IMR-90 (cell line): ENCODE results near the gene TNNT1. TPM values are rescaled to one million over a fixed set of nuclear protein-coding genes. Genes with fewer than 3 reads are reported as not detected.

ENCODE experiments used
- ATAC-seq: fragments of 200-7000 bp; cut with Tn5 transposase; 2 replicates; pipeline ENCODE4 v1.9.1; 2020; ENCODE audit warnings: low read depth, mild to moderate bottlenecking, moderate library complexity
- BruUV-seq: library from RNA; stranded (reverse); fragments of 400-500 nt; replicated peaks from 2 replicates; lab custom pipeline; 2021; lab: Mats Ljungman, UMichigan
- CTCF ChIA-PET: fragments of 300-600 bp; formaldehyde crosslinking; extraction: SDS; loops from one replicate; lab custom pipeline; 2021; ENCODE audit warnings: antibody characterized with exemption; lab: Yijun Ruan, JAX
- POLR2A ChIA-PET: fragments of 300-600 bp; sonication (Branson Sonifier 250); formaldehyde crosslinking; loops from one replicate; lab custom pipeline; 2022; ENCODE audit warnings: antibody characterized with exemption; ENCODE audit not compliant: unreplicated experiment; lab: Charles Lee
- DNase-seq: peaks from one replicate; pipeline ENCODE4 v3.0.0; 2013
- H2AFZ ChIP-seq: replicated peaks from 2 replicates; pipeline ENCODE3; 2013; ENCODE audit warnings: low read length, mild to moderate bottlenecking; ENCODE audit not compliant: poor library complexity
- H2AK5ac ChIP-seq: 2 replicates; pipeline ENCODE4 v1.6.1; 2013; ENCODE audit warnings: low read depth, low read length, inconsistent platforms
- H2AK9ac ChIP-seq: replicated peaks from 2 replicates; pipeline ENCODE3; 2013; ENCODE audit warnings: mild to moderate bottlenecking, low read depth, low read length, moderate library complexity; ENCODE audit not compliant: poor library complexity
- H2BK120ac ChIP-seq: 2 replicates; pipeline ENCODE4 v1.6.1; 2013; ENCODE audit warnings: low read depth, low read length, inconsistent platforms
- H2BK15ac ChIP-seq: 3 replicates; pipeline ENCODE4 v1.6.1; 2013; ENCODE audit warnings: low read depth, low read length, inconsistent platforms
- H2BK20ac ChIP-seq: 2 replicates; pipeline ENCODE4 v1.6.1; 2013; ENCODE audit warnings: low read depth, mild to moderate bottlenecking, inconsistent platforms, low read length, moderate library complexity
- H2BK5ac ChIP-seq: 2 replicates; pipeline ENCODE4 v1.6.1; 2013; ENCODE audit warnings: mild to moderate bottlenecking, low read depth, low read length, inconsistent platforms; ENCODE audit not compliant: poor library complexity, severe bottlenecking
- H3K14ac ChIP-seq: replicated peaks from 2 replicates; pipeline ENCODE4 v1.6.1; 2013; ENCODE audit warnings: low read depth, low read length, inconsistent platforms
- H3K18ac ChIP-seq: 2 replicates; pipeline ENCODE4 v1.6.1; 2013; ENCODE audit warnings: low read depth, low read length, control low read depth
- H3K23ac ChIP-seq: 2 replicates; pipeline ENCODE4 v1.6.1; 2013; ENCODE audit warnings: low read depth, low read length, inconsistent platforms
- H3K27ac ChIP-seq: 2 replicates; pipeline ENCODE4 v1.5.1; 2013; ENCODE audit warnings: mild to moderate bottlenecking, control low read depth, low read length; ENCODE audit not compliant: insufficient read depth
- H3K27me3 ChIP-seq: 2 replicates; pipeline ENCODE4 v1.6.1; 2013; ENCODE audit warnings: low read length; ENCODE audit not compliant: control insufficient read depth, insufficient read depth
- H3K36me3 ChIP-seq: 2 replicates; pipeline ENCODE4 v1.6.1; 2013; ENCODE audit warnings: low read length, mixed read lengths; ENCODE audit not compliant: control insufficient read depth, insufficient read depth
- H3K4ac ChIP-seq: 2 replicates; pipeline ENCODE4 v1.6.1; 2013; ENCODE audit warnings: low read depth, low read length, inconsistent platforms
- H3K4me1 ChIP-seq: 2 replicates; pipeline ENCODE4 v1.6.1; 2013; ENCODE audit warnings: low read length, mixed read lengths; ENCODE audit not compliant: control insufficient read depth, insufficient read depth
- H3K4me2 ChIP-seq: 2 replicates; pipeline ENCODE4 v1.6.1; 2013; ENCODE audit warnings: low read depth, mild to moderate bottlenecking, control low read depth, low read length, moderate library complexity
- H3K4me3 ChIP-seq: 2 replicates; pipeline ENCODE4 v1.5.1; 2013; ENCODE audit warnings: low read depth, mild to moderate bottlenecking, control low read depth, low read length, moderate library complexity; ENCODE audit not compliant: insufficient read depth
- H3K56ac ChIP-seq: 2 replicates; pipeline ENCODE4 v1.6.1; 2013; ENCODE audit warnings: low read length, inconsistent platforms; ENCODE audit not compliant: insufficient read depth; ENCODE audit errors: extremely low read depth
- H3K79me1 ChIP-seq, 2 experiments: 2 replicates each; pipeline ENCODE4 v1.6.1; 2013; ENCODE audit warnings: low read length in 2 of 2, inconsistent platforms in 1 of 2, low read depth in 1 of 2
- H3K9ac ChIP-seq: 2 replicates; pipeline ENCODE4 v1.6.1; 2013; ENCODE audit warnings: low read depth, low read length, control low read depth
- H3K9me1 ChIP-seq: 2 replicates; pipeline ENCODE4 v1.6.1; 2013; ENCODE audit warnings: low read length, inconsistent platforms; ENCODE audit not compliant: insufficient read depth
- H3K9me3 ChIP-seq: 2 replicates; pipeline ENCODE4 v1.6.1; 2013; ENCODE audit warnings: low read length; ENCODE audit not compliant: control insufficient read depth, insufficient read depth
- H4K20me1 ChIP-seq: 2 replicates; pipeline ENCODE4 v1.6.1; 2013; ENCODE audit warnings: low read length, inconsistent platforms; ENCODE audit not compliant: insufficient read depth
- H4K5ac ChIP-seq: 2 replicates; pipeline ENCODE4 v1.6.1; 2013; ENCODE audit warnings: mild to moderate bottlenecking, low read depth, low read length, control low read depth
- H4K8ac ChIP-seq, 2 experiments: 2 replicates each; pipeline ENCODE4 v1.6.1; 2013; ENCODE audit warnings: low read depth in 2 of 2, low read length in 2 of 2, control low read depth in 1 of 2, inconsistent platforms in 1 of 2
- H4K91ac ChIP-seq: 2 replicates; pipeline ENCODE4 v1.6.1; 2013; ENCODE audit warnings: low read depth, low read length, inconsistent platforms; ENCODE audit not compliant: insufficient read depth
- BHLHE40 ChIP-seq: fragments of 150-350 bp; IDR thresholded peaks from 2 replicates; pipeline ENCODE4 v1.6.1; 2016; ENCODE audit warnings: mild to moderate bottlenecking, low read depth, low read length
- CEBPB ChIP-seq: IDR thresholded peaks from 2 replicates; pipeline ENCODE4 v1.6.1; 2012; ENCODE audit warnings: low read depth, low read length, improper control_type of control experiment
- CHD1 ChIP-seq: IDR thresholded peaks from 2 replicates; pipeline ENCODE4 v1.6.1; 2012; ENCODE audit warnings: low read depth, low read length, improper control_type of control experiment
- CTCF ChIP-seq: conservative IDR thresholded peaks from 2 replicates; pipeline ENCODE4 v1.5.1; 2012; ENCODE audit warnings: mild to moderate bottlenecking, low read depth, low read length, improper control_type of control experiment
- ELK1 ChIP-seq: fragments of 150-350 bp; IDR thresholded peaks from 2 replicates; pipeline ENCODE4 v1.6.1; 2016; ENCODE audit warnings: low read depth, mild to moderate bottlenecking, low read length, moderate library complexity, borderline replicate concordance
- FOS ChIP-seq: fragments of 150-350 bp; IDR thresholded peaks from 2 replicates; pipeline ENCODE4 v1.6.1; 2016; ENCODE audit warnings: low read depth, low read length
- MAFK ChIP-seq: IDR thresholded peaks from 2 replicates; pipeline ENCODE4 v1.6.1; 2012; ENCODE audit warnings: low read depth, low read length, improper control_type of control experiment
- MAZ ChIP-seq: IDR thresholded peaks from 2 replicates; pipeline ENCODE4 v1.6.1; 2012; ENCODE audit warnings: low read depth, mild to moderate bottlenecking, low read length, improper control_type of control experiment, moderate library complexity, borderline replicate concordance
- MXI1 ChIP-seq: IDR thresholded peaks from 2 replicates; pipeline ENCODE4 v1.6.1; 2012; ENCODE audit warnings: low read depth, mild to moderate bottlenecking, low read length, moderate library complexity, borderline replicate concordance
- NFE2L2 ChIP-seq: fragments of 150-350 bp; IDR thresholded peaks from 2 replicates; pipeline ENCODE4 v1.6.1; 2016; ENCODE audit warnings: low read depth, mild to moderate bottlenecking, low read length
- POLR2A ChIP-seq: IDR thresholded peaks from 2 replicates; pipeline ENCODE4 v1.6.1; 2012; ENCODE audit warnings: mild to moderate bottlenecking, low read depth, low read length
- RAD21 ChIP-seq: IDR thresholded peaks from 2 replicates; pipeline ENCODE4 v1.6.1; 2012; ENCODE audit warnings: low read length, improper control_type of control experiment
- RCOR1 ChIP-seq: IDR thresholded peaks from 2 replicates; pipeline ENCODE4 v1.6.1; 2012; ENCODE audit warnings: mild to moderate bottlenecking, low read length, improper control_type of control experiment; ENCODE audit not compliant: insufficient replicate concordance
- RFX5 ChIP-seq: IDR thresholded peaks from 2 replicates; pipeline ENCODE4 v1.8.0; 2012; ENCODE audit warnings: low read depth, mild to moderate bottlenecking, low read length, moderate library complexity
- SMC3 ChIP-seq: fragments of 150-350 bp; IDR thresholded peaks from 2 replicates; pipeline ENCODE4 v1.6.1; 2016; ENCODE audit warnings: low read depth, mild to moderate bottlenecking, antibody characterized with exemption, low read length, moderate library complexity
- USF2 ChIP-seq: fragments of 150-350 bp; IDR thresholded peaks from 2 replicates; pipeline ENCODE4 v1.6.1; 2017; ENCODE audit warnings: mild to moderate bottlenecking, antibody characterized with exemption, low read length, low read depth
- WGBS, 2 experiments: methylation state at CpG; one replicate each; pipeline versions ENCODE4 v1.1.5 to v1.1.7; 2013; ENCODE audit warnings: missing lambda C conversion rate in 2 of 2; ENCODE audit not compliant: insufficient read length in 1 of 2; ENCODE audit errors: extremely low coverage in 2 of 2; 5-methylcytosine and 5-hydroxymethylcytosine counted together
- dilution Hi-C: fragments of 300-500 bp; cut with HindIII; formaldehyde crosslinking; loops from one replicate; pipeline ENCODE4 v1.14.3; 2018; ENCODE audit warnings: low sequenced_read_pairs; ENCODE audit not compliant: unreplicated experiment
- in situ Hi-C: fragments of 300-500 bp; cut with MboI; formaldehyde crosslinking; loops from 3 replicates; pipeline ENCODE4 v1.14.3; 2019; ENCODE audit warnings: low sequenced_read_pairs, inconsistent platforms, mixed read lengths
- intact Hi-C: fragments of 100-400 bp; cut with micrococcal nuclease; formaldehyde crosslinking; loops from 2 replicates; pipeline ENCODE4 v1.10.0; 2022
- polyA plus RNA-seq, 3 experiments: library from polyadenylated mRNA; depleted of rRNA; stranded (reverse); fragments of >200 nt; gene quantifications; 2 replicates each; pipeline ENCODE4 v1.2.3, GENCODE V29; 2012; ENCODE audit warnings: low replicate concordance in 1 of 3
- total RNA-seq: library from RNA; depleted of rRNA; stranded (reverse); fragments of >200 nt; gene quantifications from 2 replicates; pipeline ENCODE4 v1.2.3, GENCODE V29; 2012

The TNNT1 gene
- total and polyA plus RNA-seq, 2 of the 4 experiments (the other 2 are of a cell fraction): 1.3 to 2.6 TPM

GRCh38 chr19:55084416-55084815, 64.6 kb downstream of the TNNT1 start:
- Histone ChIP-seq H2AFZ (no peak overlapping the region), H2AK5ac (no peak overlapping the region), H3K4me2 (no peak overlapping the region), H3K9ac (no peak overlapping the region), H3K27me3 (peaks cover 57% of the 10 kb centered on the region), H3K23ac (no peak overlapping the region), H3K9me1 (peaks cover 4% of the 10 kb centered on the region), H3K79me1 (peaks cover 0 to 12% of the 10 kb centered on the region in 2 experiments; a peak in 2 of 4 replicates), H3K18ac (no peak overlapping the region), H3K36me3 (no peaks in the 10 kb centered on the region), H2BK15ac (no peak overlapping the region), H3K4me1 (peaks cover 16% of the 10 kb centered on the region; the same call in 1 of the 2 replicates), H4K20me1 (peaks cover 33% of the 10 kb centered on the region), H4K5ac (no peak overlapping the region), H3K4ac (no peak overlapping the region), H2BK120ac (no peak overlapping the region), H4K8ac (no peak overlapping the region), H2BK5ac (no peak overlapping the region), H3K27ac (no peak overlapping the region), H3K4me3 (no peak overlapping the region), H2BK20ac (no peak overlapping the region), H3K14ac (no peak overlapping the region), H3K9me3 (peaks cover 7% of the 10 kb centered on the region; the same call in 1 of the 2 replicates), H4K91ac (no peak overlapping the region), H2AK9ac (no peak overlapping the region), H3K56ac (no peak overlapping the region)
- intact Hi-C loops (loop anchor here (10.0 kb wide), 1 partner anchor 620 kb away; the partner anchor contains the start of gene LENG9), in situ Hi-C loops (no loop called here), dilution Hi-C loops (no loop called here)
- DNase-seq (no peak), ATAC-seq (no peak)
- CTCF ChIA-PET: no interaction called here
- BruUV-seq: no TSS peak
- no peak for TF ChIP-seq USF2
- TF ChIP-seq POLR2A: no peak
- no peak for TF ChIP-seq RAD21
- TF ChIP-seq MXI1: no peak
- no peak for TF ChIP-seq RFX5
- no peak for TF ChIP-seq NFE2L2
- no peak for TF ChIP-seq ELK1
- TF ChIP-seq FOS: no peak
- TF ChIP-seq CHD1: no peak
- TF ChIP-seq SMC3: no peak
- TF ChIP-seq CEBPB: no peak
- TF ChIP-seq MAFK: no peak
- no peak for TF ChIP-seq RCOR1
- no peak for TF ChIP-seq BHLHE40
- TF ChIP-seq MAZ: no peak
- TF ChIP-seq CTCF: no peak
- POLR2A ChIA-PET: no interaction called here
- no CpG with 5 or more reads among the region's 10 CpGs for WGBS, 2 experiments
